HEK293 (cell line): ENCODE results near the gene ZNF606.

Source experiments
- CTCF ChIA-PET: fragments of 350-600 bp; formaldehyde crosslinking; extraction: SDS; loops from one replicate; lab custom pipeline; 2021; ENCODE audit warnings: antibody characterized with exemption; lab: Yijun Ruan, JAX
- POLR2A ChIA-PET: fragments of 300-600 bp; formaldehyde crosslinking; extraction: SDS; loops from one replicate; lab custom pipeline; 2020; ENCODE audit warnings: antibody characterized with exemption, inconsistent platforms; lab: Yijun Ruan, JAX
- H3K27ac ChIP-seq: fragments of 200-500 bp; sonication (Bioruptor generic); 2 replicates; pipeline ENCODE4 v1.5.1; 2014; ENCODE audit warnings: low read depth, low read length, control low read depth, inconsistent platforms; ENCODE audit errors: extremely low read depth
- H3K36me3 ChIP-seq, 2 experiments: fragments of 200-500 bp in 1 of 2; sonication (Bioruptor generic) in 1 of 2; 1 replicate in 1 of 2; 2 replicates in 1 of 2; pipeline ENCODE4 v1.5.1; 2014 to 2017; ENCODE audit warnings: inconsistent platforms in 2 of 2, low read length in 2 of 2; ENCODE audit not compliant: control insufficient read depth in 2 of 2, insufficient read depth in 1 of 2
- H3K4me1 ChIP-seq: fragments of 200-500 bp; sonication (Bioruptor generic); 2 replicates; pipeline ENCODE4 v1.5.1; 2014; ENCODE audit warnings: mild to moderate bottlenecking, low read length, inconsistent platforms; ENCODE audit not compliant: control insufficient read depth, insufficient read depth
- H3K4me3 ChIP-seq: 2 replicates; pipeline ENCODE4 v1.5.1; 2011; ENCODE audit warnings: low read depth, mild to moderate bottlenecking, control low read depth, low read length, moderate library complexity
- H3K9me3 ChIP-seq: fragments of 200-500 bp; sonication (Bioruptor generic); 2 replicates; pipeline ENCODE4 v1.5.1; 2014; ENCODE audit warnings: low read depth, low read length, inconsistent platforms; ENCODE audit not compliant: control insufficient read depth, insufficient read depth
- BCL11B ChIP-seq: fragments of 450-650 bp; formaldehyde crosslinking; IDR thresholded peaks from 2 replicates; pipeline ENCODE4 v1.5.1; 2016; ENCODE audit warnings: low read depth, missing biosample characterization, missing genetic modification characterization
- KLF1 ChIP-seq: fragments of 450-650 bp; formaldehyde crosslinking; IDR thresholded peaks from 2 replicates; pipeline ENCODE4 v1.5.1; 2016; ENCODE audit warnings: missing biosample characterization, missing genetic modification characterization
- KLF16 ChIP-seq: fragments of 450-650 bp; formaldehyde crosslinking; IDR thresholded peaks from 2 replicates; pipeline ENCODE4 v1.5.1; 2017; ENCODE audit warnings: missing biosample characterization, missing genetic modification characterization
- OSR2 ChIP-seq: fragments of 450-650 bp; formaldehyde crosslinking; IDR thresholded peaks from 2 replicates; pipeline ENCODE4 v1.5.1; 2016; ENCODE audit warnings: missing biosample characterization, missing genetic modification characterization
- YY2 ChIP-seq: fragments of 450-650 bp; formaldehyde crosslinking; IDR thresholded peaks from 2 replicates; pipeline ENCODE4 v1.5.1; 2016; ENCODE audit warnings: missing biosample characterization, missing genetic modification characterization
- ZBTB48 ChIP-seq: fragments of 450-650 bp; formaldehyde crosslinking; IDR thresholded peaks from 2 replicates; pipeline ENCODE4 v1.5.1; 2016; ENCODE audit warnings: missing biosample characterization, missing genetic modification characterization
- ZNF121 ChIP-seq: fragments of 450-650 bp; formaldehyde crosslinking; IDR thresholded peaks from 2 replicates; pipeline ENCODE4 v1.5.1; 2016; ENCODE audit warnings: missing biosample characterization, missing genetic modification characterization
- ZNF133 ChIP-seq: fragments of 450-650 bp; formaldehyde crosslinking; IDR thresholded peaks from 2 replicates; pipeline ENCODE4 v1.5.1; 2016; ENCODE audit warnings: missing biosample characterization, missing genetic modification characterization
- ZNF2 ChIP-seq: fragments of 450-650 bp; formaldehyde crosslinking; IDR thresholded peaks from 2 replicates; pipeline ENCODE4 v1.5.1; 2016; ENCODE audit warnings: missing biosample characterization, missing genetic modification characterization
- ZNF239 ChIP-seq: fragments of 450-650 bp; formaldehyde crosslinking; IDR thresholded peaks from 2 replicates; pipeline ENCODE4 v1.5.1; 2016; ENCODE audit warnings: missing biosample characterization, missing genetic modification characterization
- ZNF302 ChIP-seq: fragments of 450-650 bp; formaldehyde crosslinking; IDR thresholded peaks from 2 replicates; pipeline ENCODE4 v1.5.1; 2016; ENCODE audit warnings: missing biosample characterization, missing genetic modification characterization, low read depth
- ZNF621 ChIP-seq: fragments of 450-650 bp; formaldehyde crosslinking; IDR thresholded peaks from 2 replicates; pipeline ENCODE4 v1.5.1; 2017; ENCODE audit warnings: missing biosample characterization, missing genetic modification characterization
- ZNF830 ChIP-seq: fragments of 450-650 bp; IDR thresholded peaks from 2 replicates; pipeline ENCODE4 v1.5.0; 2018; ENCODE audit warnings: missing biosample characterization, missing genetic modification characterization, low read depth, mild to moderate bottlenecking, moderate library complexity
- ZSCAN30 ChIP-seq: fragments of 450-650 bp; IDR thresholded peaks from 2 replicates; pipeline ENCODE4 v1.5.1; 2018; ENCODE audit warnings: missing biosample characterization, mild to moderate bottlenecking, missing genetic modification characterization, moderate library complexity
- TF ChIP-seq, protein P1 (sequence below): fragments of 450-650 bp; formaldehyde crosslinking; conservative IDR thresholded peaks from 2 replicates; pipeline ENCODE4 v1.5.1; 2016; ENCODE audit warnings: low read depth, missing biosample characterization, missing genetic modification characterization
- TF ChIP-seq, protein P2 (sequence below): fragments of 450-650 bp; formaldehyde crosslinking; IDR thresholded peaks from 2 replicates; pipeline ENCODE4 v1.5.1; 2016; ENCODE audit warnings: missing biosample characterization, missing genetic modification characterization, borderline replicate concordance
- TF ChIP-seq, protein P3 (sequence below): fragments of 450-650 bp; formaldehyde crosslinking; IDR thresholded peaks from 2 replicates; pipeline ENCODE4 v1.5.1; 2016; ENCODE audit warnings: missing biosample characterization, missing genetic modification characterization
- TF ChIP-seq, protein P4 (sequence below): fragments of 450-650 bp; IDR thresholded peaks from 2 replicates; pipeline ENCODE4 v1.5.1; 2018; ENCODE audit warnings: missing biosample characterization, mild to moderate bottlenecking, missing genetic modification characterization

ZNF606 gene

DNA sequence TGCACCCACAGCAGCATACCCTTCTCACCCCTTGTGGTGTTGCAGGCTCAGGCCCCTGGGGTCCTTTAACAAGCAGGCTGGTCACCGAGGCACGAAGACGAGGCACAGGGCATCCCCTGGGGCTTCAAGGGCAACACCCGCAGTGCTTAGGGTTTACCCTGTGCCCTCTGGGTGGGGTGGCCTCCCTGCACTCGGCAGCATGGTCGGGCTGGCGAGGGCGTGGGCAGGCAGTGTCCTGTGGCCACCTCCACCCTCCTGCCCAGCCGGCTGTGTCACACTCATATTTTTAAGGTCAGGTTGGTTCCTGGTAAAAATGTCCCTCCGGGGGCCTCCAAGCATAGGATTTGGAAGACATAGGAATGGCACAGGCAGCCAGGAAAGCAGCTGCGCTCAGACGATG is 45.1 kb upstream of the ZNF606 start (continued):
- TF ChIP-seq, protein P1, sequence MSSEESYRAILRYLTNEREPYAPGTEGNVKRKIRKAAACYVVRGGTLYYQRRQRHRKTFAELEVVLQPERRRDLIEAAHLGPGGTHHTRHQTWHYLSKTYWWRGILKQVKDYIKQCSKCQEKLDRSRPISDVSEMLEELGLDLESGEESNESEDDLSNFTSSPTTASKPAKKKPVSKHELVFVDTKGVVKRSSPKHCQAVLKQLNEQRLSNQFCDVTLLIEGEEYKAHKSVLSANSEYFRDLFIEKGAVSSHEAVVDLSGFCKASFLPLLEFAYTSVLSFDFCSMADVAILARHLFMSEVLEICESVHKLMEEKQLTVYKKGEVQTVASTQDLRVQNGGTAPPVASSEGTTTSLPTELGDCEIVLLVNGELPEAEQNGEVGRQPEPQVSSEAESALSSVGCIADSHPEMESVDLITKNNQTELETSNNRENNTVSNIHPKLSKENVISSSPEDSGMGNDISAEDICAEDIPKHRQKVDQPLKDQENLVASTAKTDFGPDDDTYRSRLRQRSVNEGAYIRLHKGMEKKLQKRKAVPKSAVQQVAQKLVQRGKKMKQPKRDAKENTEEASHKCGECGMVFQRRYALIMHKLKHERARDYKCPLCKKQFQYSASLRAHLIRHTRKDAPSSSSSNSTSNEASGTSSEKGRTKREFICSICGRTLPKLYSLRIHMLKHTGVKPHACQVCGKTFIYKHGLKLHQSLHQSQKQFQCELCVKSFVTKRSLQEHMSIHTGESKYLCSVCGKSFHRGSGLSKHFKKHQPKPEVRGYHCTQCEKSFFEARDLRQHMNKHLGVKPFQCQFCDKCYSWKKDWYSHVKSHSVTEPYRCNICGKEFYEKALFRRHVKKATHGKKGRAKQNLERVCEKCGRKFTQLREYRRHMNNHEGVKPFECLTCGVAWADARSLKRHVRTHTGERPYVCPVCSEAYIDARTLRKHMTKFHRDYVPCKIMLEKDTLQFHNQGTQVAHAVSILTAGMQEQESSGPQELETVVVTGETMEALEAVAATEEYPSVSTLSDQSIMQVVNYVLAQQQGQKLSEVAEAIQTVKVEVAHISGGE (tag by site-specific recombination) = no peak
- TF ChIP-seq ZNF121 (tag by site-specific recombination) = no peak
- TF ChIP-seq KLF1 = no peak

DNA sequence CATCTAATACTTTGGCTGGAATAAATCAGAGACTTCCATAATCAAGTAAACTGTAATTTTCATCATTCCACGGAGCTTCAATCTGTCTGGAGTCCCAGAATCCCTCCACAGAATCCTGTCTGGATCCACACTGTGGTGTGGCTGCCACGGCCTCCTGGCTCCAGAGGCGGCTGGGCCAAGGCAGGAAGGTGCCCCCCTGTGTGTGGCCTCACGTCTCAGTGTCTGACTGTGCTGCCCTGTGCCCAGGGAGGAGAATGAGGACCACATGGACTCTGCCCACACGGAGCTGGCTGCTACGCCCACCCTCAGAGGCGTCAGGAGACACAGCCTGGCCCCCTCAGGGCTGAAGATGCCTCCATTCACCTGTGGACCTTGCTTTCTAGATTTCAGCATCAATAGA is 44.2 kb upstream of the ZNF606 start:
- ChIA-PET POLR2A (interaction anchor here (0.6 kb wide), 1 partner anchor 565 kb away, joined by 6 read pairs; no protein-coding TSS in a partner anchor), CTCF (no interaction called here)
- Histone ChIP-seq H3K4me3 (no peak overlapping the region), H3K36me3 (no peaks in the 10 kb centered on the region), H3K9me3 (no peaks in the 10 kb centered on the region), H3K4me1 (no peaks in the 10 kb centered on the region), H3K27ac (no peak overlapping the region)
- TF ChIP-seq YY2 (tag by site-specific recombination) (no peak), ZNF621 (tag by site-specific recombination) (no peak), ZSCAN30 (tag by site-specific recombination) (no peak), ZNF302 (no peak), ZNF239 (tag by site-specific recombination) (no peak), BCL11B (tag by site-specific recombination) (no peak)

DNA sequence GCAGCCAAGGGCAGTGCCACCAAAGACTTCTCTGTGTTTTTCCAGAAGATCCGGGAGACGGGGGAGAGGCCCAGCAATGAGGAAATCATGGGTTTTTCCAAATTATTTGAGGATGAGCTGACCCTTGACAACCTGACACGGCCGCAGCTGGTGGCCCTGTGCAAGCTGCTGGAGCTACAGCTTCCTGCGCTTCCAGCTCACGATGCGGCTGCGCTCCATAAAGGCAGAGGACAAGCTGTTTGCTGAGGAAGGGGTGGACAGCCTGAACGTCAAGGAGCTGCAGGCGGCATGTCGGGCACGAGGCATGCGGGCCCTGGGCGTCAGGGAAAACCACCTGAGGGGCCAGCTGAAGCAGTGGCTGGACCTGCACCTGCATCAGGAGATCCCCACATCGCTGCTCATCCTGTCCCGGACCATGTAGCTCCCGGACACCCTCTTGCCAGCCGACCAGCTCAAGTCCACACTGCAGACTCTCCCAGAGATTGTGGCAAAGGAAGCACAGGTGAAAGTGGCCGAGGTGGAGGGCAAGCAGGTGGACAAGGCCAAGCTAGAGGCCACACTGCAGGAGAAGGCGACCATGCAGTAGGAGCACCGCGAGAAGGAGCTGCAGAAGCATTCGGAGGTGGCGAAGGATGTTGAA is 42.9 kb upstream of the ZNF606 start:
- H3K4me1 ChIP-seq = no peaks in the 10 kb centered on the region
- no peak overlapping the region for H3K27ac ChIP-seq
- H3K36me3 ChIP-seq = no peaks in the 10 kb centered on the region
- ChIA-PET POLR2A (interaction anchor here (0.5 to 0.6 kb wide), 2 partner anchors 31 to 109 kb away, joined by 3 to 4 read pairs; no protein-coding TSS in a partner anchor), CTCF (interaction anchor here (0.6 to 1.0 kb wide), 2 partner anchors 12 to 183 kb away, joined by 3 read pairs; partner anchors contain the start of gene ZNF544)
- no peak overlapping the region for H3K4me3 ChIP-seq
- no peak for TF ChIP-seq ZNF121 (tag by site-specific recombination)
- no peak for TF ChIP-seq ZNF621 (tag by site-specific recombination)
- TF ChIP-seq, protein P2, sequence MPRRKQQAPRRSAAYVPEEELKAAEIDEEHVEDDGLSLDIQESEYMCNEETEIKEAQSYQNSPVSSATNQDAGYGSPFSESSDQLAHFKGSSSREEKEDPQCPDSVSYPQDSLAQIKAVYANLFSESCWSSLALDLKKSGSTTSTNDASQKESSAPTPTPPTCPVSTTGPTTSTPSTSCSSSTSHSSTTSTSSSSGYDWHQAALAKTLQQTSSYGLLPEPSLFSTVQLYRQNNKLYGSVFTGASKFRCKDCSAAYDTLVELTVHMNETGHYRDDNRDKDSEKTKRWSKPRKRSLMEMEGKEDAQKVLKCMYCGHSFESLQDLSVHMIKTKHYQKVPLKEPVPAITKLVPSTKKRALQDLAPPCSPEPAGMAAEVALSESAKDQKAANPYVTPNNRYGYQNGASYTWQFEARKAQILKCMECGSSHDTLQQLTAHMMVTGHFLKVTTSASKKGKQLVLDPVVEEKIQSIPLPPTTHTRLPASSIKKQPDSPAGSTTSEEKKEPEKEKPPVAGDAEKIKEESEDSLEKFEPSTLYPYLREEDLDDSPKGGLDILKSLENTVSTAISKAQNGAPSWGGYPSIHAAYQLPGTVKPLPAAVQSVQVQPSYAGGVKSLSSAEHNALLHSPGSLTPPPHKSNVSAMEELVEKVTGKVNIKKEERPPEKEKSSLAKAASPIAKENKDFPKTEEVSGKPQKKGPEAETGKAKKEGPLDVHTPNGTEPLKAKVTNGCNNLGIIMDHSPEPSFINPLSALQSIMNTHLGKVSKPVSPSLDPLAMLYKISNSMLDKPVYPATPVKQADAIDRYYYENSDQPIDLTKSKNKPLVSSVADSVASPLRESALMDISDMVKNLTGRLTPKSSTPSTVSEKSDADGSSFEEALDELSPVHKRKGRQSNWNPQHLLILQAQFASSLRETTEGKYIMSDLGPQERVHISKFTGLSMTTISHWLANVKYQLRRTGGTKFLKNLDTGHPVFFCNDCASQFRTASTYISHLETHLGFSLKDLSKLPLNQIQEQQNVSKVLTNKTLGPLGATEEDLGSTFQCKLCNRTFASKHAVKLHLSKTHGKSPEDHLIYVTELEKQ (tag by site-specific recombination) = no peak
- no peak for TF ChIP-seq OSR2 (tag by site-specific recombination)
- TF ChIP-seq, protein P3, sequence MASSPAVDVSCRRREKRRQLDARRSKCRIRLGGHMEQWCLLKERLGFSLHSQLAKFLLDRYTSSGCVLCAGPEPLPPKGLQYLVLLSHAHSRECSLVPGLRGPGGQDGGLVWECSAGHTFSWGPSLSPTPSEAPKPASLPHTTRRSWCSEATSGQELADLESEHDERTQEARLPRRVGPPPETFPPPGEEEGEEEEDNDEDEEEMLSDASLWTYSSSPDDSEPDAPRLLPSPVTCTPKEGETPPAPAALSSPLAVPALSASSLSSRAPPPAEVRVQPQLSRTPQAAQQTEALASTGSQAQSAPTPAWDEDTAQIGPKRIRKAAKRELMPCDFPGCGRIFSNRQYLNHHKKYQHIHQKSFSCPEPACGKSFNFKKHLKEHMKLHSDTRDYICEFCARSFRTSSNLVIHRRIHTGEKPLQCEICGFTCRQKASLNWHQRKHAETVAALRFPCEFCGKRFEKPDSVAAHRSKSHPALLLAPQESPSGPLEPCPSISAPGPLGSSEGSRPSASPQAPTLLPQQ (tag by site-specific recombination) = no peak
- TF ChIP-seq ZNF133 = no peak
- TF ChIP-seq, protein P4, sequence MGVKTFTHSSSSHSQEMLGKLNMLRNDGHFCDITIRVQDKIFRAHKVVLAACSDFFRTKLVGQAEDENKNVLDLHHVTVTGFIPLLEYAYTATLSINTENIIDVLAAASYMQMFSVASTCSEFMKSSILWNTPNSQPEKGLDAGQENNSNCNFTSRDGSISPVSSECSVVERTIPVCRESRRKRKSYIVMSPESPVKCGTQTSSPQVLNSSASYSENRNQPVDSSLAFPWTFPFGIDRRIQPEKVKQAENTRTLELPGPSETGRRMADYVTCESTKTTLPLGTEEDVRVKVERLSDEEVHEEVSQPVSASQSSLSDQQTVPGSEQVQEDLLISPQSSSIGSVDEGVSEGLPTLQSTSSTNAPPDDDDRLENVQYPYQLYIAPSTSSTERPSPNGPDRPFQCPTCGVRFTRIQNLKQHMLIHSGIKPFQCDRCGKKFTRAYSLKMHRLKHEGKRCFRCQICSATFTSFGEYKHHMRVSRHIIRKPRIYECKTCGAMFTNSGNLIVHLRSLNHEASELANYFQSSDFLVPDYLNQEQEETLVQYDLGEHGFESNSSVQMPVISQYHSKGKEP = no peak
- no peak for TF ChIP-seq ZBTB48
- no peak for TF ChIP-seq ZNF830
- TF ChIP-seq KLF16 (tag by site-specific recombination) = no peak
- TF ChIP-seq ZNF2 (tag by site-specific recombination) = no peak
- no peaks in the 10 kb centered on the region for H3K9me3 ChIP-seq
